Stimulated activated naive CD4-positive, alpha-beta T cell treated with Interleukin-2 at 50 U/mL for 16 hours (primary cell): ENCODE results near the gene OPA3.
"Not testable (repeated sequence)": the region's sequence is repeated elsewhere in the genome, so short reads cannot be mapped to it uniquely, and the experiment has no call there.

Source experiments
- DNase-seq: peaks from one replicate; lab custom pipeline; 2025; lab: John Stamatoyannopoulos, UW

The OPA3 gene

DNA sequence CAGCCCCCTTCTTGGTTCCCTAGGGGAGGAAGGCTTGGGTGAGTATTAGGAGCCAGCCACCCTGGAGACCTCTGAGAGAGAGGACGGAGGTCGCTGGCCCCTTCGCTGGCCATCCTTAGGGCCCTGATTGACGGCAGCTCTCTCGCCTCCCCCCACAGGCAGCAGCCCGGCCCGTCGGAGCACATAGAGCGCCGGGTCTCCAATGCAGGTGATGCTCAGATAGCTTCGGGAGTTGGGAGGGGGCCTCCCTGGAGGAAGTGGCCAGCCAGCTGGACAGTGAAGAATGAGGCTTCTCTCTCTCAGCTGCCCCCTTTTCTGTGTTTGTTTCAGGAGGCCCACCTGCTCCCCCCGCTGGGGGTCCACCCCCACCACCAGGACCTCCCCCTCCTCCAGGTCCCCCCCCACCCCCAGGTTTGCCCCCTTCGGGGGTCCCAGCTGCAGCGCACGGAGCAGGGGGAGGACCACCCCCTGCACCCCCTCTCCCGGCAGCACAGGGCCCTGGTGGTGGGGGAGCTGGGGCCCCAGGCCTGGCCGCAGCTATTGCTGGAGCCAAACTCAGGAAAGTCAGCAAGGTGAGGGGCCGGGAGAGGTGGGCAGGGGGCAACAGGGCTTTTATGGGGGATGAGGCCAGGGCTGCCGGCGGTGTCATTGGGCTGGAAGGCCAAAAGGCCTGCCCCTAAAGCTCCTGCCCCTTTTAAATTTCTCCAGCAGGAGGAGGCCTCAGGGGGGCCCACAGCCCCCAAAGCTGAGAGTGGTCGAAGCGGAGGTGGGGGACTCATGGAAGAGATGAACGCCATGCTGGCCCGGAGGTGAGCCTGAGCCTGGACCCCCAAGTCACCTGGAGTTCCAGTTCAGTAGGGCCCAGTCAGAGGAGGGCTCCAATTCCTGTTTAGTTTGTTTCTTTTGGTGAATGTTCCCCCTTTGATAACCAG lies 62.3 kb downstream of the OPA3 start:
- no peak for DNase-seq

GRCh38 chr19:45518469-45518826 lies 66.2 kb downstream of the OPA3 start:
- no peak for DNase-seq

- no peak for DNase-seq
Measured at GRCh38 chr19:45517641-45518468, 66.7 kb downstream of the OPA3 start.

DNA sequence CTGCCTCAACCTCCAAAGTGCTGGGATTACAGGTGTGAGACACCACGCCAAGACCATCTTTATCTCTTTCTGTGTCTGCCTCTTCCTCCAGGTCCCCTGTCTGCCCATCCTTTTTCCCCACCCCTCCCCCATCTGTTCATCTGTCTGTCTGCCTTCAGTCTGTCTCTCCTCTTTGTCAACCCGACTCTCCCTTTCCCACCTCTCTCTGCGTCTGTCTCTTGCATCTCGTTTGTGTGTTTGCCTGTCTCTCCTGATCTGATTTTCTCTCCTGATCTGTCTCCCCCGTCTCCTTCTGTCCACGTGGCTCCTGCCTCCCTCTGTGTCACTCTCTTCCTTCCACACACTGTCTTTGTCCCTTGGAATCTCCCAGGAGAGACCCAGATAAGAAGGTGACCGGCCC lies 67.4 kb downstream of the OPA3 start:
- no peak for DNase-seq

GRCh38 chr19:45515807-45516401 lies 68.7 kb downstream of the OPA3 start:
- no peak for DNase-seq

DNA sequence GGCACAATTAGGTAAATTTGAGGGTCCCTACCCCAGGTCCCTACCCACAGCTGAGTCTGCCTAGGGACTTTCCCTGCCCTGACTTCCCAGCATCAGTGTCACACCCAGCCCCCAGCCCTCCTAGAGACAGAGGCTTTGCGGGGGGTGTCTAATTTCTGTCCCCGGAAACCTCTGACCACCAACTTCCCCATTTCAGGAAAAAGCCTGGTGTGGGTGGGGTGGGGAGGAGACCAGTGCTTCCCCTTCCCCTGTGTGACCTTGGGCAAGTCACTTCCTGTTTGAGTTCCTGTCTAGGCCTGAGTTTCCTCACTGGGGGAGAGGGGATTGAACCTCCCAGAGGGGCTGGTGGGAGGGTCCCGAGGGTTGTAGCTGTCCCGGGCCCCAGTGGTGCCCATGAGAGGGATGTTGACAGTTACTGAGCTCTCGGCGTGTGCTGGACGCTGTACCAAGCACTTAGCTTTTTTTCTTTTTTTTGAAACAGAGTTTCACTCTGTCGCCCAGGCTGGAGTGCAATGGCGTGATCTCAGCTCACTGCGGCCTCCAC lies 69.4 kb downstream of the OPA3 start:
- peak; percentile 12 for DNase-seq

DNA sequence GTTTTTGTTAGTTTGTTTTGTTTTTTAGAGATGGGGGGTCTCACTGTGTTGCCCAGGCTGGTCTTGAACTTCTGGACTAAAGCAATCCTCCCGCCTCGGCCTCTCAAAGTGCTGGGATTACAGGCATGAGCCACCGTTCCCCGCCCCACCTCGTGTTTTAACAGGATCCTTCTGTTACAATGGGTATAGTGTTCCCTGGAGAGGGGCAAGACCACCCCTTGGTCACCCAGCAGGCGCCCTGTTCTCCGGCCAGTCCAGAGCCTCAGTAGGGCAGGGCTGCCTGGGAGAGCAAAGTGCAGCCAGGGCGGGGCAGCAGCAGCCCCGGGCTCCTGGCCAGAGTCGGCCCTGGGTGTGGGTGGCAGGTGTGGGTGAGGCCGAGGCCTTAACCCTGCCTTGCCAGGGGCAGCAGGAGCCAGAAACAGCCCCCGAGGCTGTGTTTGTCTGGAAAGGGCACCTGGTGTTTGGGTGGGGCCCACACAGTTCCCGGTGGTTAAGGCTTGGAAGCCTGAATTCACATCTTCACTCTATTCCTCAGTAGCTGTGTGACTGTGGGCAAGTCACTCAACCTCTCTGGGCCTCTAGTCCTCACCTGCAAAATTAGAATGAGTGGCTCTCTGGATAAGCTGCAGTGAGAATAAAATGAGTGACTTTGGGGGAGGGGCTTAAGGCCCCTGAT lies 70.1 kb downstream of the OPA3 start:
- DNase-seq: no peak

DNA sequence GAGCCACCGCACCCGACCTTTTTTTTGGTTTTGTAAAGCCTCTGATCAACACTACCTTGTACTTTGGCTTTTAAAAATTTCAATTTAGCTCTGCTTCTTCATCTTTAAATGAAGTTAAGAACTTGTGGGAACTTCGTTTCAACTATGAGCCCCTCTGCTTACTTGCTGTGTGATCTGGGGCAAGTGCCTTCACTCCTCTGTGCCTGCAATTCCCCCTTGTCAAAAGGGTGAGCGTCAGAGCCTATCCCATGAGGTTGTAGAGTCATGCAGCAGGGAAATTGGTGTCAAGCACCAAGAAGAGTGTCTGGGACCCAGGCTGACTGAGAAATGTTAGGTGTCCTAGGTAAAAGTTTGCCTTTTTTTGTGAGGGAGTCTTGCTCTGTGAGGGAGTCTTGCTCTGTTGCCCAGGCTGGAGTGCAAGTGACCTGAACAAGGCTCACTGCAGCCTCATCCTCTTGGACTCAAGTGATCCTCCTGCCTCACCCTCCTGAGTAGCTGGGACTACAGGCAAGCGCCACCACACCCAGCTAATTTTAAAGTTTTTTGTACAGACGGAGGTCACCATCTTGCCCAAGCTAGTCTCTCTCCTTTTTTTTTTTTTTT lies 71.6 kb downstream of the OPA3 start:
- no peak for DNase-seq

- no peak for DNase-seq
Measured at GRCh38 chr19:45511074-45511473, 73.5 kb downstream of the OPA3 start.

GRCh38 chr19:45510352-45510751 lies 74.2 kb downstream of the OPA3 start:
- not testable (repeated sequence) for DNase-seq

- no peak for DNase-seq
Measured at GRCh38 chr19:45509692-45510015, 74.9 kb downstream of the OPA3 start.

DNA sequence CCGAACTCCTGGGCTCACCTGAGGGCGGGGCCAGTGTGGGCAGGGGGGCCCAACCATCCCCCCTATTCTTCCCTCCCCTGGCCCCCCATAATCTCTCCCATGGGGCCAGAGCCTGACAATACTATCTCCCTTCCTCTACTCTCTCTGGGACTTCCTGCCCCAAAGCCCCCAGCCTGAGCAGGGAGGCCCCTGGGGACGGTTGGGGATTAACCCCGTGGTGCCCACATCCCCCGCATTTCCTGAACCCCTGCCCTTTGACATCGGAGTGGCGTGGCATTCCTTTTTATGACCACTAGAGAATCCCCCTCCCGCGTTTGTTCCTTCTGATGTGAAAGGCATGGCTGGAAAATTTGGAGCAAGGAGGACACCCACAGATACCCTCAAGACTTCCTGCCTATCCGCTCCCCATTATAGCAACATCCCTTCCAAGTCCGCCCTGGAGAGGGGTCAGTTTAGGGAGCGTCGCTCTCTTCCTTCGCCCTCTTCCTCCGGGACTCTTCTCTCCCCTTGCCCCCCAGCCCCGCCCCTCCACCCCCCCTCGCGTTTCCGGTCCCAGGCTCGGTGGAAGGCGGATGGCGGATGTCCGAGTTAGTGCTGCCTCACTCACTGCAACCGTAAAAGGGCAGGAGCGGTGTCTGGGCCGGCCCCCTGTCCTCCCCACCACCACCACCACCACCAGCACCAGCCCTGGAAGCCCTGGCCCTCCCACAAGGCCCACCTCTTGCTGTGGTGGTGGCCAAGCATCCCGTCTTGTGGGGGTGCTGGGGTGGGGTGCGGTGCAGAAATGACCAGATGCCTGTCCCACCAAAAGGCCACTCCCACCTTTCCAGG lies 75.5 kb downstream of the OPA3 start:
- peak; percentile 11 for DNase-seq

DNA sequence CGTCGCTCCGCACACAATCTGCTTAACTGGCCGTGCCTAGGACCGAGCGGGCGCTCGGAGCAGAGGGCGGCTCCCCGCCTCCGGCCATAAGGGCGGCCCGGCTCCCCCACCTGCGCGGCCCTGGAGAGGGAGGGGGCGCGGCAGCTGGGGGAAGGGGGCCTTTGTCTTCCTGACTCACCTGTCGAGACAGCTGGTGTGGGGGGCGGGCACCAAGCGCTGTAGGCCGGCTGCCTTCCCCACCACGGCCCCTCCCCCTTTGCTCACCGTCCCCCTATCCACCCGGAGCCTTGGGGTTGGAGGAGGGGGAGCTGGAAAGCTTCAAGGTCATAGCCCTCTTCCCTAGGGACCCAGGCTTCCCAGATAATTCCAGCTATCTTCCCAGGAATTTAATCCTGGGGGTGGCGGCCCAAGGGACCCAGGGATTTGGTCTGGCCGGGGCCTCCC lies 76.2 kb downstream of the OPA3 start:
- DNase-seq: peak; percentile 50

GRCh38 chr19:45507872-45508416 lies 76.7 kb downstream of the OPA3 start:
- DNase-seq: no peak

DNA sequence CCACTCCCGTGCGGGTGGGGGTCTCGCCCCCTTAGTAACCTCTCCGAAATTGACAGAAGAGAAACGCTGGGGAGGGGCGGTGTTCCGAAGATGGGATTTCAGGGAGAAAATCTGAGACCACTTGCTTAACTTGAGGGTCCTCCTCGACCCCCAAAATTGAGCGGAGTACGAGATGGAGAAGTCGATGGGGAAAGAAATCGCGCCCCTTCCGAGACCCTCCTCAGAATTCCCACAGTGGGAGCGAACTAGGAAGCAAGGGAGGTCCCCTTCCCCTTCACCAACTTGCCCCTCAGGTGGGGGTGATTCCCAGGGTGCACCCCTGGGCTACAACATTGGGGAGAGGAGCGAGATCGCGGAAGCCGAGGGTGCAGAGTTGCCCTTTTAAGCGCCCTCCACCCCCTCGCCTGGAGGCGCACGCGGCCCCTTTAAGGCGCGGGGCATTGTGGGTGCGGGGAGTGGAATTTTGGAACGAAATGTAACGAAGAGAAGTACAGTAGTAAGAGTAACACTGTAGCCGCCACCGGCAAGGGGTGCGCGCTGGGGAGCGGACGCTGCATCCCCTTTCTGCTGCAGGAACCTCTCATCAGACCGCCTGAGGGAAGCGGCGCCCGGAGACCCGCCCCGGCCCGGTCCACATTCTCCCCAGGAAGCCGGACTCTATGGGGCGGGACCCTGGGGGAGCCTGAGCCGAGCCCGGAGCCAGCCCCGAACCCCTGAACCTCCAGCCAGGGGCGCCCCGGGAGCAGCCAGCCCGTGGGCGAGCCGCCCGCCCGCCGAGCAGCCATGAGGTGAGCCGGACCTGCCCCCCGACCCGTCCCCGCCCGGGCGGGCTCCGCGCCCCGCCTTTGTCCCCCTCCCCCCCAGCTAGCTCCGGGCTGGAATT lies 77.4 kb downstream of the OPA3 start, which contains the start of gene VASP:
VASP (plus strand) TSS at position 491 of the 883 bp plus-strand sequence; CDS start at position 784, 293 bp downstream.
- DNase-seq: peak; percentile 93

GRCh38 chr19:45506246-45506988 lies 78.2 kb downstream of the OPA3 start:
- peak; percentile 99 for DNase-seq

DNA sequence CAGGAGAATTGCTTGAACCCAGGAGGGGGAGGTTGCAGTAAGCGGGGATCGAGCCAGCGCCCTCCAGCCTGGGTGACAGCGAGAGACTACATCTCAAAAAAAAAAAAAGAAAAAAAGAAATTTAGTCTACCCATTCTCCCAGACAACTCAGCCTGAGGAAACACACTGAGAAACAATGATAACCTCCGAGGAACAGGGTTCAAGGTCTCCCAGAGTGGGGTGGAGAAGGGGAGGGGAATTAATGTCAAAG lies 78.7 kb downstream of the OPA3 start:
- no peak for DNase-seq

DNA sequence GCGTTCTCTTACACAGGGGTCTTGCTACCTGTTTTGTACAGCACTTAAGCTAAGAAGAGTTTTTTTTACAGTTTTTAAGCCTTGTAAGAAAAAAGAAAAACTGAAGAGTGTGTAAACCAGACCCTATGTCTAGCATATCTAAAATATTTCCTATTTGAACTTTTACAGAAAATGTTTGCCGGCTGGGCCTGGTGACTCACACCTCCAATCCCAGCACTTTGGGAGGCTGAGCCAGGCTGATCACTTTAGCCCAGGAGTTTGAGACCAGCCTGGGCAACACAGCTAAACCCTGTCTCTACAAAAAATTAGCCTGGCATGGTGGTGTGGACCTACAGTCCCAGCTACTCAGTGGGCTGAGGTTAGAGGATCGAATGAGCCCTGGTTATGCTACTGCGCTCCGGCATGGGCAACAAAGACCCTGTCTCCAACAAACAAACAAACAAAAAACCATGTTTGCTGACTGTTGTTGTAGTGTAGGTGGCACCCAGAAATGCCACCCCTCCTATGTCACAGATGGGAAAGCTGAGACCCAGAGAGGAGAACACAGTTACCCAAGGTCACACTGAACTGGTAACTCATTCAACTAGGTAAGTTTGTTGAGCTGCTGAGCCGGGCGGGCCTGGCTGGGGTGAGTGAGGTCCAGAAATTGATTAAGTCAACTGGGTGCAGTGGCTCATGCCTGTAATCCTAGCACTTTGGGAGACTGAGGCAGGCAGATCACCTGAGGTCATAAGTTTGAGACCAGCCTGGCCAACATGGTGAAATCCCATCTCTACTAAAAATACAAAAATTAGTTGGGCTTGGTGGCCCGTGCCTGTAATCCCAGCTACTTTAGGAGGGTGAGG lies 79.2 kb downstream of the OPA3 start:
- no peak for DNase-seq
